HEK293 (cell line): ENCODE measurements around the gene EFEMP1.

Experiments
- CTCF ChIA-PET: fragments of 350-600 bp; formaldehyde crosslinking; extraction: SDS; loops from one replicate; lab custom pipeline; 2021; ENCODE audit warnings: antibody characterized with exemption; lab: Yijun Ruan, JAX
- POLR2A ChIA-PET: fragments of 300-600 bp; formaldehyde crosslinking; extraction: SDS; loops from one replicate; lab custom pipeline; 2020; ENCODE audit warnings: antibody characterized with exemption, inconsistent platforms; lab: Yijun Ruan, JAX
- H3K27ac ChIP-seq: fragments of 200-500 bp; sonication (Bioruptor generic); 2 replicates; pipeline ENCODE4 v1.5.1; 2014; ENCODE audit warnings: low read depth, low read length, control low read depth, inconsistent platforms; ENCODE audit errors: extremely low read depth
- H3K36me3 ChIP-seq, 2 experiments: fragments of 200-500 bp in 1 of 2; sonication (Bioruptor generic) in 1 of 2; 1 replicate in 1 of 2; 2 replicates in 1 of 2; pipeline ENCODE4 v1.5.1; 2014 to 2017; ENCODE audit warnings: inconsistent platforms in 2 of 2, low read length in 2 of 2; ENCODE audit not compliant: control insufficient read depth in 2 of 2, insufficient read depth in 1 of 2
- H3K4me1 ChIP-seq: fragments of 200-500 bp; sonication (Bioruptor generic); 2 replicates; pipeline ENCODE4 v1.5.1; 2014; ENCODE audit warnings: mild to moderate bottlenecking, low read length, inconsistent platforms; ENCODE audit not compliant: control insufficient read depth, insufficient read depth
- H3K4me3 ChIP-seq: 2 replicates; pipeline ENCODE4 v1.5.1; 2011; ENCODE audit warnings: low read depth, mild to moderate bottlenecking, control low read depth, low read length, moderate library complexity
- H3K9me3 ChIP-seq: fragments of 200-500 bp; sonication (Bioruptor generic); 2 replicates; pipeline ENCODE4 v1.5.1; 2014; ENCODE audit warnings: low read depth, low read length, inconsistent platforms; ENCODE audit not compliant: control insufficient read depth, insufficient read depth
- GLIS2 ChIP-seq: fragments of 450-650 bp; formaldehyde crosslinking; IDR thresholded peaks from 2 replicates; pipeline ENCODE4 v1.5.1; 2016; ENCODE audit warnings: missing biosample characterization, missing genetic modification characterization
- MEIS1 ChIP-seq: sonication (generic); formaldehyde crosslinking; IDR thresholded peaks from 2 replicates; pipeline ENCODE4 v1.8.1; 2022; ENCODE audit warnings: missing genetic modification reagents, mild to moderate bottlenecking, borderline replicate concordance
- ZFP3 ChIP-seq: fragments of 450-650 bp; formaldehyde crosslinking; IDR thresholded peaks from 2 replicates; pipeline ENCODE4 v1.5.1; 2016; ENCODE audit warnings: low read depth, missing biosample characterization, missing genetic modification characterization
- ZNF112 ChIP-seq: fragments of 450-650 bp; formaldehyde crosslinking; IDR thresholded peaks from 2 replicates; pipeline ENCODE4 v1.5.0; 2017; ENCODE audit warnings: missing biosample characterization, missing genetic modification characterization
- ZNF157 ChIP-seq: fragments of 450-650 bp; formaldehyde crosslinking; IDR thresholded peaks from 2 replicates; pipeline ENCODE4 v1.5.1; 2016; ENCODE audit warnings: missing biosample characterization, missing genetic modification characterization
- ZNF24 ChIP-seq: fragments of 450-650 bp; formaldehyde crosslinking; IDR thresholded peaks from 2 replicates; pipeline ENCODE4 v1.5.1; 2016; ENCODE audit warnings: missing biosample characterization, missing genetic modification characterization
- ZNF335 ChIP-seq: fragments of 450-650 bp; formaldehyde crosslinking; conservative IDR thresholded peaks from 2 replicates; pipeline ENCODE4 v1.5.1; 2016; ENCODE audit warnings: missing biosample characterization, missing genetic modification characterization
- ZNF48 ChIP-seq: fragments of 450-650 bp; formaldehyde crosslinking; IDR thresholded peaks from 2 replicates; pipeline ENCODE4 v1.5.1; 2016; ENCODE audit warnings: missing biosample characterization, missing genetic modification characterization
- ZNF530 ChIP-seq: fragments of 450-650 bp; formaldehyde crosslinking; IDR thresholded peaks from 2 replicates; pipeline ENCODE4 v1.5.1; 2016; ENCODE audit warnings: low read depth, missing biosample characterization, missing genetic modification characterization
- ZNF549 ChIP-seq: fragments of 450-650 bp; IDR thresholded peaks from 2 replicates; pipeline ENCODE4 v1.5.1; 2018; ENCODE audit warnings: missing biosample characterization, missing genetic modification characterization, mild to moderate bottlenecking, inconsistent platforms, moderate library complexity
- ZNF623 ChIP-seq: fragments of 450-650 bp; formaldehyde crosslinking; IDR thresholded peaks from 2 replicates; pipeline ENCODE4 v1.5.1; 2016; ENCODE audit warnings: missing biosample characterization, missing genetic modification characterization
- ZNF707 ChIP-seq: fragments of 450-650 bp; formaldehyde crosslinking; IDR thresholded peaks from 2 replicates; pipeline ENCODE4 v1.5.1; 2016; ENCODE audit warnings: missing biosample characterization, missing genetic modification characterization
- TF ChIP-seq, protein P1 (sequence below): fragments of 450-650 bp; formaldehyde crosslinking; conservative IDR thresholded peaks from 2 replicates; pipeline ENCODE4 v1.5.1; 2016; ENCODE audit warnings: low read depth, missing biosample characterization, missing genetic modification characterization
- TF ChIP-seq, protein P2 (sequence below): fragments of 450-650 bp; formaldehyde crosslinking; IDR thresholded peaks from 2 replicates; pipeline ENCODE4 v1.5.0; 2017; ENCODE audit warnings: missing biosample characterization, missing genetic modification characterization, borderline replicate concordance
- TF ChIP-seq, protein P3 (sequence below): fragments of 450-650 bp; formaldehyde crosslinking; conservative IDR thresholded peaks from 2 replicates; pipeline ENCODE4 v1.5.1; 2016; ENCODE audit warnings: low read depth, missing biosample characterization, missing genetic modification characterization
- TF ChIP-seq, protein P4 (sequence below): fragments of 450-650 bp; formaldehyde crosslinking; IDR thresholded peaks from 2 replicates; pipeline ENCODE4 v1.5.1; 2016; ENCODE audit warnings: missing biosample characterization, missing genetic modification characterization

The EFEMP1 gene

DNA sequence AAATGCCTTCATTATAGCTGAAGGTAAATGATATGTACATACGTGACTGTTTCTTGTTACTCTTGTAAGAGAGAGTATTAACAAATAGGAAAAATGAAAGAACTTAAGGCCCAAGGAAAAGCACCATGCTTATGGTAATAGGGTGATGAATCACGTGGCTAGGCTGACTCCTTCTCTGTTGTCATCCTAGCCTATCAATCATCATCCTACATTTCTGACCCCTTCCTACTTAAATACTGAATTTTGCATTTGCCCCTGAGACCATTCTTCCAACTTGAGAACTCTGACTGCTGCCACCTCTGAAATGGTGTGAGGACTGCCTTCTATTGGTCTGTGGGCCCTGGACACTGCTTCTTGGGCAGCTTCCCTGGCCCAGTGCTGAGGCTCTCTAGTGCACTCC lies 28.9 kb downstream of the EFEMP1 start:
- POLR2A ChIA-PET, result no interaction called here
- H3K9me3 ChIP-seq, result no peaks in the 10 kb centered on the region
- H3K36me3 ChIP-seq, result no peaks in the 10 kb centered on the region
- H3K4me1 ChIP-seq, result no peaks in the 10 kb centered on the region
- TF ChIP-seq MEIS1 (CRISPR knock-in tag) (no peak), ZNF112 (tag by site-specific recombination) (no peak), ZNF549 (tag by site-specific recombination) (no peak), ZNF48 (tag by site-specific recombination) (no peak), ZNF157 (tag by site-specific recombination) (no peak), ZNF530 (tag by site-specific recombination) (no peak), ZNF335 (tag by site-specific recombination) (no peak), GLIS2 (tag by site-specific recombination) (no peak), ZFP3 (tag by site-specific recombination) (no peak), ZNF623 (tag by site-specific recombination) (no peak), ZNF707 (tag by site-specific recombination) (no peak), ZNF24 (no peak)
- TF ChIP-seq, protein P1, sequence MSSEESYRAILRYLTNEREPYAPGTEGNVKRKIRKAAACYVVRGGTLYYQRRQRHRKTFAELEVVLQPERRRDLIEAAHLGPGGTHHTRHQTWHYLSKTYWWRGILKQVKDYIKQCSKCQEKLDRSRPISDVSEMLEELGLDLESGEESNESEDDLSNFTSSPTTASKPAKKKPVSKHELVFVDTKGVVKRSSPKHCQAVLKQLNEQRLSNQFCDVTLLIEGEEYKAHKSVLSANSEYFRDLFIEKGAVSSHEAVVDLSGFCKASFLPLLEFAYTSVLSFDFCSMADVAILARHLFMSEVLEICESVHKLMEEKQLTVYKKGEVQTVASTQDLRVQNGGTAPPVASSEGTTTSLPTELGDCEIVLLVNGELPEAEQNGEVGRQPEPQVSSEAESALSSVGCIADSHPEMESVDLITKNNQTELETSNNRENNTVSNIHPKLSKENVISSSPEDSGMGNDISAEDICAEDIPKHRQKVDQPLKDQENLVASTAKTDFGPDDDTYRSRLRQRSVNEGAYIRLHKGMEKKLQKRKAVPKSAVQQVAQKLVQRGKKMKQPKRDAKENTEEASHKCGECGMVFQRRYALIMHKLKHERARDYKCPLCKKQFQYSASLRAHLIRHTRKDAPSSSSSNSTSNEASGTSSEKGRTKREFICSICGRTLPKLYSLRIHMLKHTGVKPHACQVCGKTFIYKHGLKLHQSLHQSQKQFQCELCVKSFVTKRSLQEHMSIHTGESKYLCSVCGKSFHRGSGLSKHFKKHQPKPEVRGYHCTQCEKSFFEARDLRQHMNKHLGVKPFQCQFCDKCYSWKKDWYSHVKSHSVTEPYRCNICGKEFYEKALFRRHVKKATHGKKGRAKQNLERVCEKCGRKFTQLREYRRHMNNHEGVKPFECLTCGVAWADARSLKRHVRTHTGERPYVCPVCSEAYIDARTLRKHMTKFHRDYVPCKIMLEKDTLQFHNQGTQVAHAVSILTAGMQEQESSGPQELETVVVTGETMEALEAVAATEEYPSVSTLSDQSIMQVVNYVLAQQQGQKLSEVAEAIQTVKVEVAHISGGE (tag by site-specific recombination), result no peak
- TF ChIP-seq, protein P2, sequence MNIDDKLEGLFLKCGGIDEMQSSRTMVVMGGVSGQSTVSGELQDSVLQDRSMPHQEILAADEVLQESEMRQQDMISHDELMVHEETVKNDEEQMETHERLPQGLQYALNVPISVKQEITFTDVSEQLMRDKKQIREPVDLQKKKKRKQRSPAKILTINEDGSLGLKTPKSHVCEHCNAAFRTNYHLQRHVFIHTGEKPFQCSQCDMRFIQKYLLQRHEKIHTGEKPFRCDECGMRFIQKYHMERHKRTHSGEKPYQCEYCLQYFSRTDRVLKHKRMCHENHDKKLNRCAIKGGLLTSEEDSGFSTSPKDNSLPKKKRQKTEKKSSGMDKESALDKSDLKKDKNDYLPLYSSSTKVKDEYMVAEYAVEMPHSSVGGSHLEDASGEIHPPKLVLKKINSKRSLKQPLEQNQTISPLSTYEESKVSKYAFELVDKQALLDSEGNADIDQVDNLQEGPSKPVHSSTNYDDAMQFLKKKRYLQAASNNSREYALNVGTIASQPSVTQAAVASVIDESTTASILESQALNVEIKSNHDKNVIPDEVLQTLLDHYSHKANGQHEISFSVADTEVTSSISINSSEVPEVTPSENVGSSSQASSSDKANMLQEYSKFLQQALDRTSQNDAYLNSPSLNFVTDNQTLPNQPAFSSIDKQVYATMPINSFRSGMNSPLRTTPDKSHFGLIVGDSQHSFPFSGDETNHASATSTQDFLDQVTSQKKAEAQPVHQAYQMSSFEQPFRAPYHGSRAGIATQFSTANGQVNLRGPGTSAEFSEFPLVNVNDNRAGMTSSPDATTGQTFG (tag by site-specific recombination), result no peak
- TF ChIP-seq, protein P3, sequence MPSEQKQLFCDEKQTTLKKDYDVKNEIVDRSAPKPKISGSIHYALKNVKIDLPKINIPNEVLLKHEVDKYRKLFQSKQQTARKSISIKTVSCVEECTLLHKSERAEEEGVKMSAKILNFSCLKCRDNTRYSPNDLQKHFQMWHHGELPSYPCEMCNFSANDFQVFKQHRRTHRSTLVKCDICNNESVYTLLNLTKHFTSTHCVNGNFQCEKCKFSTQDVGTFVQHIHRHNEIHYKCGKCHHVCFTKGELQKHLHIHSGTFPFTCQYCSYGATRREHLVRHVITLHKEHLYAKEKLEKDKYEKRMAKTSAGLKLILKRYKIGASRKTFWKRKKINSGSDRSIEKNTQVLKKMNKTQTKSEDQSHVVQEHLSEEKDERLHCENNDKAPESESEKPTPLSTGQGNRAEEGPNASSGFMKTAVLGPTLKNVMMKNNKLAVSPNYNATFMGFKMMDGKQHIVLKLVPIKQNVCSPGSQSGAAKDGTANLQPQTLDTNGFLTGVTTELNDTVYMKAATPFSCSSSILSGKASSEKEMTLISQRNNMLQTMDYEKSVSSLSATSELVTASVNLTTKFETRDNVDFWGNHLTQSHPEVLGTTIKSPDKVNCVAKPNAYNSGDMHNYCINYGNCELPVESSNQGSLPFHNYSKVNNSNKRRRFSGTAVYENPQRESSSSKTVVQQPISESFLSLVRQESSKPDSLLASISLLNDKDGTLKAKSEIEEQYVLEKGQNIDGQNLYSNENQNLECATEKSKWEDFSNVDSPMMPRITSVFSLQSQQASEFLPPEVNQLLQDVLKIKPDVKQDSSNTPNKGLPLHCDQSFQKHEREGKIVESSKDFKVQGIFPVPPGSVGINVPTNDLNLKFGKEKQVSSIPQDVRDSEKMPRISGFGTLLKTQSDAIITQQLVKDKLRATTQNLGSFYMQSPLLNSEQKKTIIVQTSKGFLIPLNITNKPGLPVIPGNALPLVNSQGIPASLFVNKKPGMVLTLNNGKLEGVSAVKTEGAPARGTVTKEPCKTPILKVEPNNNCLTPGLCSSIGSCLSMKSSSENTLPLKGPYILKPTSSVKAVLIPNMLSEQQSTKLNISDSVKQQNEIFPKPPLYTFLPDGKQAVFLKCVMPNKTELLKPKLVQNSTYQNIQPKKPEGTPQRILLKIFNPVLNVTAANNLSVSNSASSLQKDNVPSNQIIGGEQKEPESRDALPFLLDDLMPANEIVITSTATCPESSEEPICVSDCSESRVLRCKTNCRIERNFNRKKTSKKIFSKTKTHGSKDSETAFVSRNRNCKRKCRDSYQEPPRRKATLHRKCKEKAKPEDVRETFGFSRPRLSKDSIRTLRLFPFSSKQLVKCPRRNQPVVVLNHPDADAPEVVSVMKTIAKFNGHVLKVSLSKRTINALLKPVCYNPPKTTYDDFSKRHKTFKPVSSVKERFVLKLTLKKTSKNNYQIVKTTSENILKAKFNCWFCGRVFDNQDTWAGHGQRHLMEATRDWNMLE (tag by site-specific recombination), result no peak
- TF ChIP-seq, protein P4, sequence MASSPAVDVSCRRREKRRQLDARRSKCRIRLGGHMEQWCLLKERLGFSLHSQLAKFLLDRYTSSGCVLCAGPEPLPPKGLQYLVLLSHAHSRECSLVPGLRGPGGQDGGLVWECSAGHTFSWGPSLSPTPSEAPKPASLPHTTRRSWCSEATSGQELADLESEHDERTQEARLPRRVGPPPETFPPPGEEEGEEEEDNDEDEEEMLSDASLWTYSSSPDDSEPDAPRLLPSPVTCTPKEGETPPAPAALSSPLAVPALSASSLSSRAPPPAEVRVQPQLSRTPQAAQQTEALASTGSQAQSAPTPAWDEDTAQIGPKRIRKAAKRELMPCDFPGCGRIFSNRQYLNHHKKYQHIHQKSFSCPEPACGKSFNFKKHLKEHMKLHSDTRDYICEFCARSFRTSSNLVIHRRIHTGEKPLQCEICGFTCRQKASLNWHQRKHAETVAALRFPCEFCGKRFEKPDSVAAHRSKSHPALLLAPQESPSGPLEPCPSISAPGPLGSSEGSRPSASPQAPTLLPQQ (tag by site-specific recombination), result no peak
- TF ChIP-seq, all 188 proteins: peak for 0
- Histone ChIP-seq H3K27ac (no peak overlapping the region), H3K4me3 (no peak overlapping the region)
- CTCF ChIA-PET, result no interaction called here
